DND-41 (cell line): ENCODE measurements around the gene STX2.

Experiments used
- ATAC-seq: fragments of 200-7000 bp; cut with Tn5 transposase; 3 replicates; pipeline ENCODE4 v1.9.1; 2021; ENCODE audit warnings: low read depth; ENCODE audit not compliant: insufficient read depth
- DNase-seq: peaks from one replicate; pipeline ENCODE4 v3.0.0-alpha.2; 2020
- H2AFZ ChIP-seq: 2 replicates; pipeline ENCODE4 v1.6.0; 2012; ENCODE audit warnings: low read depth, low read length
- H3K27ac ChIP-seq: 2 replicates; pipeline ENCODE4 v1.5.1; 2012; ENCODE audit warnings: low read length, inconsistent platforms
- H3K27me3 ChIP-seq: fragments of 200-600 bp; sonication (generic); 2 replicates; pipeline ENCODE4 v1.6.0; 2012; ENCODE audit warnings: low read length, mild to moderate bottlenecking, inconsistent platforms; ENCODE audit not compliant: insufficient read depth, poor library complexity
- H3K36me3 ChIP-seq: 2 replicates; pipeline ENCODE4 v1.5.1; 2012; ENCODE audit warnings: low read length, inconsistent platforms; ENCODE audit not compliant: insufficient read depth
- H3K4me1 ChIP-seq: 2 replicates; pipeline ENCODE4 v1.5.1; 2012; ENCODE audit warnings: mild to moderate bottlenecking, low read length; ENCODE audit not compliant: insufficient read depth
- H3K4me2 ChIP-seq: 2 replicates; pipeline ENCODE4 v1.6.0; 2012; ENCODE audit warnings: mild to moderate bottlenecking, moderate library complexity, low read length, inconsistent platforms; ENCODE audit not compliant: insufficient read depth
- H3K4me3 ChIP-seq, 2 experiments: fragments of 200-600 bp in 1 of 2; shearing (Covaris generic) in 1 of 2; 2 replicates each; pipeline ENCODE4 v1.5.1; 2012 to 2016; ENCODE audit warnings: inconsistent platforms in 2 of 2, low read length in 2 of 2, mild to moderate bottlenecking in 2 of 2, low read depth in 1 of 2, moderate library complexity in 1 of 2
- H3K79me2 ChIP-seq: 2 replicates; pipeline ENCODE4 v1.6.0; 2012; ENCODE audit warnings: low read length, inconsistent platforms; ENCODE audit not compliant: insufficient read depth
- H3K9ac ChIP-seq: 2 replicates; pipeline ENCODE4 v1.6.0; 2012; ENCODE audit warnings: low read depth, mild to moderate bottlenecking, inconsistent platforms, low read length, moderate library complexity
- H3K9me3 ChIP-seq: 2 replicates; pipeline ENCODE4 v1.5.1; 2012; ENCODE audit warnings: low read length, moderate library complexity, mild to moderate bottlenecking, inconsistent platforms; ENCODE audit not compliant: insufficient read depth, severe bottlenecking
- H4K20me1 ChIP-seq: 2 replicates; pipeline ENCODE4 v1.6.0; 2012; ENCODE audit warnings: low read length; ENCODE audit not compliant: insufficient read depth
- EZH2 ChIP-seq: IDR thresholded peaks from 3 replicates; pipeline ENCODE4 v1.6.1; 2012; ENCODE audit warnings: borderline replicate concordance, low read depth, mild to moderate bottlenecking, moderate library complexity, low read length, inconsistent platforms; ENCODE audit not compliant: severe bottlenecking
- TF ChIP-seq, protein P1 (sequence below): IDR thresholded peaks from 2 replicates; pipeline ENCODE4 v1.5.1; 2012; ENCODE audit warnings: borderline replicate concordance, low read length, moderate library complexity, mild to moderate bottlenecking; ENCODE audit not compliant: poor library complexity, severe bottlenecking; ENCODE audit errors: extremely low read depth

Gene STX2

DNA sequence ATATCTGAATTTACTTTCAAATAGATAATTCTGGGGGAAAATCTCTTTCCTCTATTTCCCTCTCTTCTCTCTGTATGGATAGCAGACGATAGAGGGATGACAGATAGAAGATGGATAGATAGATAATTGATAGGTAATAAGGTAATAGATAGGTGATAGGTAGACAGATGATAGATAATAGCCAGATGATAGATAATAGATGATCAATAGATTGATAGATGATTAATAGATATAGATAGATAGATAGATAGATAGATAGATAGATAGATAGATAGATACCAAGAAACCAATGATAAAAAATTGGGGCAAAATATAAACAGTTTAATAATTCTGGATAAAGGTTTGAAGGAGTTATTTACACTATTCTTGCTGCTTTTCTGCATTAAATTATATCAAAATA is 96.3 kb downstream of the STX2 start:
- Histone ChIP-seq H3K36me3 (no peaks in the 10 kb centered on the region), H4K20me1 (no peaks in the 10 kb centered on the region), H3K9me3 (no peaks in the 10 kb centered on the region), H3K4me2 (no peak overlapping the region), H3K9ac (no peak overlapping the region), H2AFZ (no peak overlapping the region), H3K4me1 (peaks cover 2% of the 10 kb centered on the region), H3K27ac (no peak overlapping the region), H3K4me3 (no peak overlapping the region), H3K27me3 (no peaks in the 10 kb centered on the region), H3K79me2 (no peaks in the 10 kb centered on the region)
- no peak for DNase-seq
- TF ChIP-seq, protein P1, sequence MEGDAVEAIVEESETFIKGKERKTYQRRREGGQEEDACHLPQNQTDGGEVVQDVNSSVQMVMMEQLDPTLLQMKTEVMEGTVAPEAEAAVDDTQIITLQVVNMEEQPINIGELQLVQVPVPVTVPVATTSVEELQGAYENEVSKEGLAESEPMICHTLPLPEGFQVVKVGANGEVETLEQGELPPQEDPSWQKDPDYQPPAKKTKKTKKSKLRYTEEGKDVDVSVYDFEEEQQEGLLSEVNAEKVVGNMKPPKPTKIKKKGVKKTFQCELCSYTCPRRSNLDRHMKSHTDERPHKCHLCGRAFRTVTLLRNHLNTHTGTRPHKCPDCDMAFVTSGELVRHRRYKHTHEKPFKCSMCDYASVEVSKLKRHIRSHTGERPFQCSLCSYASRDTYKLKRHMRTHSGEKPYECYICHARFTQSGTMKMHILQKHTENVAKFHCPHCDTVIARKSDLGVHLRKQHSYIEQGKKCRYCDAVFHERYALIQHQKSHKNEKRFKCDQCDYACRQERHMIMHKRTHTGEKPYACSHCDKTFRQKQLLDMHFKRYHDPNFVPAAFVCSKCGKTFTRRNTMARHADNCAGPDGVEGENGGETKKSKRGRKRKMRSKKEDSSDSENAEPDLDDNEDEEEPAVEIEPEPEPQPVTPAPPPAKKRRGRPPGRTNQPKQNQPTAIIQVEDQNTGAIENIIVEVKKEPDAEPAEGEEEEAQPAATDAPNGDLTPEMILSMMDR = no peak
- TF ChIP-seq EZH2 = no peak
- ATAC-seq = no peak

DNA sequence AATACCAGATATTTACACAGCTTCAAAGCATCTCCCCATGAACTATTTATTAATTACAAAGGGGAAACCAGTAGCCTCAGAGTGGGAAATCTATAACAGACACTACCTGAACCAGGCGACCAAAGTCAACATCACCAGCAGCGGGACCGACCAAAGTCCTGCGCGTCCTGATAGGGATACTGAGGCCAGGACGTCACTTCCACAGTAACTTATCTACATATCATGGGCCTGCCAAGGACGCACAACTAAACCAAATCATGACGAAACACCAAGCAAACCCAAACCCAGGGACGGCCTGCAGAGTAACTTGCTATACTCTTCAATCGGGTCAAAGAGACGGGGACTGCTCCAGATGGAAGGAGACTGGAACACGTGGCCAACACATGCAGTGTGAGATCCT is 96.9 kb downstream of the STX2 start:
- no peaks in the 10 kb centered on the region for H3K36me3 ChIP-seq
- H3K27me3 ChIP-seq = no peaks in the 10 kb centered on the region
- no peaks in the 10 kb centered on the region for H3K9me3 ChIP-seq
- H3K79me2 ChIP-seq = no peaks in the 10 kb centered on the region
- H3K4me1 ChIP-seq = no peaks in the 10 kb centered on the region
- no peak overlapping the region for H3K27ac ChIP-seq
- ATAC-seq = no peak
- no peaks in the 10 kb centered on the region for H4K20me1 ChIP-seq
- no peak overlapping the region for H2AFZ ChIP-seq
- DNase-seq = no peak
- H3K4me3 ChIP-seq = no peak overlapping the region
- H3K4me2 ChIP-seq = no peak overlapping the region
- no peak for TF ChIP-seq EZH2
- no peak overlapping the region for H3K9ac ChIP-seq
